GM18861 (cell line): Measurements from ENCODE around the gene RALA.
"Not testable (repeated sequence)": the region's sequence is repeated elsewhere in the genome, so short reads cannot be mapped to it uniquely, and the experiment has no call there.

ENCODE experiments used
- ATAC-seq: cut with Tn5 transposase; IDR thresholded peaks from one replicate; pipeline ENCODE4 v1.9.1; 2021; ENCODE audit not compliant: unreplicated experiment

RALA gene

GRCh38 chr7:39645482-39646407 is 22.4 kb downstream of the RALA start:
- ATAC-seq: no peak

- no peak for ATAC-seq
Observed at GRCh38 chr7:39647816-39648215, 24.4 kb downstream of the RALA start.

- ATAC-seq: no peak
Observed at GRCh38 chr7:39650676-39651075, 27.3 kb downstream of the RALA start.

GRCh38 chr7:39651265-39651664 is 27.9 kb downstream of the RALA start:
- ATAC-seq: no peak

- ATAC-seq: no peak
Observed at GRCh38 chr7:39656415-39656814, 33.0 kb downstream of the RALA start.

- ATAC-seq: no peak
Observed at GRCh38 chr7:39659356-39660013, 36.1 kb downstream of the RALA start.

- ATAC-seq: no peak
Observed at GRCh38 chr7:39661960-39662359, 38.6 kb downstream of the RALA start.

GRCh38 chr7:39663263-39663662 is 39.9 kb downstream of the RALA start:
- ATAC-seq: no peak

- ATAC-seq: no peak
Observed at GRCh38 chr7:39664057-39664456, 40.7 kb downstream of the RALA start.

- ATAC-seq: no peak
Observed at GRCh38 chr7:39664585-39664984, 41.2 kb downstream of the RALA start.

- ATAC-seq: no peak
Observed at GRCh38 chr7:39666562-39666961, 43.2 kb downstream of the RALA start.

- no peak for ATAC-seq
Observed at GRCh38 chr7:39667341-39667923, 44.1 kb downstream of the RALA start.

GRCh38 chr7:39668280-39668679 is 44.9 kb downstream of the RALA start:
- not testable (repeated sequence) for ATAC-seq

GRCh38 chr7:39670052-39670451 is 46.7 kb downstream of the RALA start:
- no peak for ATAC-seq

GRCh38 chr7:39670934-39671333 is 47.6 kb downstream of the RALA start:
- ATAC-seq: no peak

- no peak for ATAC-seq
Observed at GRCh38 chr7:39672176-39672575, 48.8 kb downstream of the RALA start.

GRCh38 chr7:39673868-39674267 is 50.5 kb downstream of the RALA start:
- ATAC-seq: no peak

GRCh38 chr7:39674406-39674805 is 51.0 kb downstream of the RALA start:
- no peak for ATAC-seq

- no peak for ATAC-seq
Observed at GRCh38 chr7:39676346-39676745, 53.0 kb downstream of the RALA start.

- ATAC-seq: no peak
Observed at GRCh38 chr7:39678930-39679709, 55.7 kb downstream of the RALA start.

- not testable (repeated sequence) for ATAC-seq
Observed at GRCh38 chr7:39679874-39680273, 56.5 kb downstream of the RALA start.
